C4-2B (cell line): ENCODE data around the gene AKT1S1.

Source experiments
- CTCF ChIP-seq: fragments of 450-650 bp; conservative IDR thresholded peaks from 2 replicates; pipeline ENCODE4 v1.5.1; 2017; ENCODE audit warnings: mild to moderate bottlenecking
- ZFX ChIP-seq: fragments of 450-650 bp; IDR thresholded peaks from 2 replicates; pipeline ENCODE4 v1.6.1; 2017

- TF ChIP-seq CTCF (no peak), ZFX (no peak)
Observed at GRCh38 chr19:49887665-49888509, 10.7 kb upstream of the AKT1S1 start.
